HFFc6 (cell line): ENCODE data around the gene SEZ6. TPM values are rescaled to one million over a fixed set of nuclear protein-coding genes. Genes with fewer than 3 reads are reported as not detected.

Source experiments
- DNase-seq: peaks from one replicate; pipeline ENCODE4 v3.0.0-alpha.2; 2018
- H3K27ac Mint-ChIP-seq: 2 replicates; pipeline ENCODE4 v1.8.0; 2020; ENCODE audit warnings: mild to moderate bottlenecking, mixed read lengths
- H3K27me3 Mint-ChIP-seq: 2 replicates; pipeline ENCODE4 v1.8.0; 2021; ENCODE audit warnings: mild to moderate bottlenecking, moderate library complexity, mixed read lengths; ENCODE audit not compliant: insufficient read depth
- H3K36me3 Mint-ChIP-seq: 2 replicates; pipeline ENCODE4 v1.8.0; 2021; ENCODE audit warnings: low read depth, mixed read lengths
- H3K4me1 Mint-ChIP-seq: 2 replicates; pipeline ENCODE4 v1.8.0; 2020; ENCODE audit warnings: low read depth, mixed read lengths
- H3K4me3 Mint-ChIP-seq: 2 replicates; pipeline ENCODE4 v1.8.0; 2020; ENCODE audit warnings: mild to moderate bottlenecking, moderate library complexity, mixed read lengths
- H3K9me3 Mint-ChIP-seq: 2 replicates; pipeline ENCODE4 v1.8.0; 2020; ENCODE audit warnings: mild to moderate bottlenecking, mixed read lengths
- CTCF ChIP-seq: fragments of 200-600 bp; sonication (generic); IDR thresholded peaks from 2 replicates; pipeline ENCODE4 v1.5.0; 2021; ENCODE audit warnings: antibody characterized with exemption, mild to moderate bottlenecking
- total RNA-seq, 6 experiments: library from RNA; stranded (reverse); fragmentation: NEBNext Ultra II Directional; extraction: Animal tissue kit (Norgen Biotek cat#: 25700); gene quantifications; 2 replicates in 1 of 6; 3 replicates in 5 of 6; pipeline ENCODE4 v1.2.3, GENCODE V29; 2021

SEZ6 gene
- total RNA-seq, 6 experiments from 2014 or later = not detected

DNA sequence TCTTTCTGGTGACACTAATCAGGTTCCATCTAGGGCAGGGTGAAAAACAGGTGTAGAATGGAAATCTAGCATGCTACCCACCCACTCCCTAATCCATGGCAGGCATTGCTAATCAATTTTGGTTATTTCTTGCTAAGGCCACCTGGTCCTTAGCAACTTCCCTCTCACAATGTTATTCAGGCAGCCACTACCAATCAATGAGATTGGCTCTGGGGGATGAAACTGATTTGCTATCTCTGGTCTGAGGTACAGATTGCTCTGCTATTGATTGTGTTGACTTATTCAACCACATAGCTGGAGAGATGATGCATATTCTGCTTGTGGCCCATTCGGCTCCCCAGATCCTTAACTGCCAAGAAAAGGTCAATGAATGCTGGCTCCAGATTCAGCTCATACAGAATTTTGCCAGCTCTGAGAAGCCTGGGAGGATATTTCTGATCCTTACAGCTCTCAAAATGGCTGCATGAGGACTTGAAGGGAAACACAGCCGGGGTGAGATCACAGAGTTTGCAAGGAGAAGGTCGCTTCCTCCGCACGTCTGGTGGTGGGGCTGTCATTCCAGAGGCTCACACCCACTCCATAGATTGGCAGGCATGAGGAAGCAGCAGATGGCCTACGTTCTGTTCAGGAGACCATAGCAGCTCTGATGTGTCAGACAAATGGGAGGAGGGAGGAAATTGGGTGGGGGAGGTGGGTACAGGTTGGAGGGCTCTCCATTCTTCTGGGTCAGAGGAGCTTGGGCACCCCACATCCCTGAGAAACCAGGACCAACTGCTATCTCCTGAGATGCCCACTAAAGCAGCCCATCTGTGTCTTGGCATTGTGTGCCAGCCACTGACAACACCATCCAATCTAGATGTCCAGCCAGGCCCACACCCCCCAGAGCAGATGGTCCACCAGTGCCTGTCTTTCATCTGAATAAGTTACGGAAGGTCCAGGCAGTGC lies 22.3 kb downstream of the SEZ6 start:
- DNase-seq = no peak
- H3K9me3 Mint-ChIP-seq = no peaks in the 10 kb centered on the region
- H3K27ac Mint-ChIP-seq = no peak overlapping the region
- H3K4me3 Mint-ChIP-seq = no peak overlapping the region
- no peaks in the 10 kb centered on the region for H3K36me3 Mint-ChIP-seq
- peaks cover 11% of the 10 kb centered on the region; the same call in 1 of the 2 replicates for H3K4me1 Mint-ChIP-seq
- H3K27me3 Mint-ChIP-seq = peaks cover 50% of the 10 kb centered on the region
- TF ChIP-seq CTCF = no peak

GRCh38 chr17:28982131-28982793 lies 23.6 kb downstream of the SEZ6 start:
- Mint-ChIP-seq H3K4me3 (no peak overlapping the region), H3K27ac (no peak overlapping the region), H3K9me3 (no peaks in the 10 kb centered on the region), H3K36me3 (no peaks in the 10 kb centered on the region), H3K4me1 (peaks cover 11% of the 10 kb centered on the region; the same call in 1 of the 2 replicates), H3K27me3 (peaks cover 48% of the 10 kb centered on the region)
- no peak for DNase-seq
- TF ChIP-seq CTCF = no peak

GRCh38 chr17:28978356-28978964 lies 27.4 kb downstream of the SEZ6 start:
- TF ChIP-seq CTCF = no peak
- H3K27me3 Mint-ChIP-seq = peaks cover 39% of the 10 kb centered on the region
- no peak overlapping the region for H3K4me3 Mint-ChIP-seq
- no peak for DNase-seq
- H3K4me1 Mint-ChIP-seq = peaks cover 14% of the 10 kb centered on the region
- H3K36me3 Mint-ChIP-seq = no peaks in the 10 kb centered on the region
- H3K27ac Mint-ChIP-seq = no peak overlapping the region
- H3K9me3 Mint-ChIP-seq = no peaks in the 10 kb centered on the region

DNA sequence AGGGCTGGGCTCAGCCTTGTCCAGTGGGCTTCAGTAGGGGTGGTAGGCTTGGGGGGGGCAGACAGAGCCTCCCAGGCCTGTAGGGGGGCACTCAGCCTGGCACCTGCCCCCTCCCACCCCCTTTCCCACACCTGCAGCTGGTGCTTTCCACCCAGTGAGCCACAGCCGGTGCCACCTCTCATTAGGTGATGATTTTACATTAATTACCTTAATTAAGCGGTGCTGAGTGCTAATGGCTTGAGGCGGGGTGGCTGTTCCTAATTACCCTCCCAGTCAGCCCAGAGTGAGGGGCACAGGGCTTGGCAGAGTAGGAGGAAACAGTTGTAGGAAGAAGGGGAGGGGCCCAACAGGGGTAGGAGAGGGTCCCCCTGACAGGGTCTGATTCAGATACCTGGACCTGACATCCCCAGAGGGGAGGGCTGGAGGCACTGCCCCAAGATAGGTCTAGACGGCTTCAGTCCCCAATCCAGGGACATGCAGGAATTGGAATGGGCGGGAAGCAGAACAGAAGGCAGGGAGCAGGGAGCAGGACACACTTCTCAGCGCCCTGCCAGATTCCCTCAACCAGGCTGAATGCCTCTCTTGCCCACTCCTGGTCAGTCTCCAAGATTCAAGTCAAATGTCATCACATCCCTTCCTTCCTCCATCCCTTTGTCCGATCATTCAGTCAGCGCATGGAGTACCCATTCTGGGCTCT lies 28.0 kb downstream of the SEZ6 start:
- no peaks in the 10 kb centered on the region for H3K9me3 Mint-ChIP-seq

More for the DNA sequence above, 28.0 kb downstream of the SEZ6 start:
- no peak for DNase-seq
- no peak for TF ChIP-seq CTCF
- H3K27me3 Mint-ChIP-seq = peaks cover 38% of the 10 kb centered on the region
- H3K4me1 Mint-ChIP-seq = peaks cover 15% of the 10 kb centered on the region
- H3K4me3 Mint-ChIP-seq = no peak overlapping the region
- no peak overlapping the region for H3K27ac Mint-ChIP-seq
- no peaks in the 10 kb centered on the region for H3K36me3 Mint-ChIP-seq
